B cell (primary cell): Measurements from ENCODE around the gene ALKBH3.

Source experiments
- CTCF ChIP-seq: fragments of 200-600 bp; IDR thresholded peaks from one replicate; pipeline ENCODE4 v1.8.0; 2022; ENCODE audit warnings: antibody characterized with exemption, mild to moderate bottlenecking
- EZH2 ChIP-seq: IDR thresholded peaks from 2 replicates; pipeline ENCODE4 v1.6.1; 2012; ENCODE audit warnings: borderline replicate concordance, low read depth, mild to moderate bottlenecking, moderate library complexity, low read length; ENCODE audit not compliant: insufficient read depth, poor library complexity, severe bottlenecking

- TF ChIP-seq CTCF (no peak), EZH2 (no peak)
These were observed 55.4 kb downstream of the ALKBH3 start for GRCh38 chr11:43936076-43936475.
